ENCODE results near the gene MLH1. TPM values are rescaled to one million over a fixed set of nuclear protein-coding genes. Genes with fewer than 3 reads are reported as not detected.

MLH1 gene
- total and polyA plus RNA-seq, 2 of the 8 experiments (the other 6 are each of a cell fraction or from before 2014, with no cell fraction given): 36.4 to 47.3 TPM

GRCh38 chr3:37082317-37082716, 89.0 kb downstream of the MLH1 start:
- Histone ChIP-seq H4K91ac (replicated peaks; ENCODE audit: insufficient read length, low read length) (no peak overlapping the region), H3K9ac (replicated peaks in 1 of 4; ENCODE audit: extremely low read depth in 1 of 4, low read depth in 3 of 4, low read length in 3 of 4) (no peak overlapping the region), H3K23me2 (ENCODE audit: low read depth, low read length) (no peaks in the 10 kb centered on the region), H2AFZ (ENCODE audit: low read length) (no peak overlapping the region), H2AK5ac (ENCODE audit: low read depth, low read length) (no peak overlapping the region), H2BK12ac (ENCODE audit: low read depth, low read length) (no peak overlapping the region), H2BK5ac (ENCODE audit: low read depth, low read length) (no peak overlapping the region), H4K8ac (ENCODE audit: extremely low read depth, insufficient read depth, low read length) (no peak overlapping the region), H3K27ac (ENCODE audit: low read depth, low read length) (no peak overlapping the region), H3K23ac (ENCODE audit: insufficient read length) (no peak overlapping the region), H3K4me3 (ENCODE audit: extremely low read depth in 1 of 4, insufficient read depth in 2 of 4, low read depth in 3 of 4, low read length in 4 of 4) (no peak overlapping the region), H3K36me3 (ENCODE audit: control insufficient read depth in 2 of 4, insufficient read depth in 4 of 4, low read length in 3 of 4) (no peaks in the 10 kb centered on the region), H3K18ac (ENCODE audit: extremely low read depth, low read length) (no peak overlapping the region), H3K79me1 (ENCODE audit: low read depth, low read length) (no peaks in the 10 kb centered on the region), H3K4ac (replicated peaks; ENCODE audit: insufficient read length, low read depth, low read length) (no peak overlapping the region), H2BK20ac (ENCODE audit: low read length) (no peak overlapping the region), H4K20me1 (replicated peaks in 1 of 2; ENCODE audit: control insufficient read depth in 1 of 2, insufficient read depth in 2 of 2, low read length in 2 of 2) (no peaks in the 10 kb centered on the region), H3K27me3 (replicated peaks in 1 of 4; ENCODE audit: control insufficient read depth in 3 of 4, extremely low read depth in 1 of 4, insufficient read depth in 3 of 4, low read length in 3 of 4) (no peaks in the 10 kb centered on the region), H3K56ac (replicated peaks; ENCODE audit: insufficient read length, low read depth, low read length) (no peak overlapping the region), H3K9me3 (ENCODE audit: insufficient read depth in 2 of 2, low read depth in 1 of 2, low read length in 1 of 2) (no peaks in the 10 kb centered on the region), H2BK120ac (replicated peaks; ENCODE audit: low read depth, low read length) (no peak overlapping the region), H4K5ac (ENCODE audit: insufficient read length, low read depth, low read length) (no peak overlapping the region), H2BK15ac (ENCODE audit: low read length) (no peak overlapping the region), H3K79me2 (ENCODE audit: control insufficient read depth in 1 of 2, insufficient read depth in 2 of 2, low read length in 2 of 2) (no peaks in the 10 kb centered on the region), H3K4me2 (ENCODE audit: insufficient read depth in 1 of 2, low read depth in 2 of 2, low read length in 2 of 2) (no peak overlapping the region), H3K14ac (ENCODE audit: insufficient read length) (no peak overlapping the region), H3K4me1 (replicated peaks in 1 of 4; ENCODE audit: control insufficient read depth in 3 of 4, insufficient read depth in 4 of 4, low read length in 3 of 4) (no peaks in the 10 kb centered on the region)
- DNase-seq (ENCODE audit: low read depth in 1 of 2, low spot score in 2 of 2) (no peak), FAIRE-seq (no peak)
- 84% methylated on average over 3 of the region's 3 CpGs; no CpG with 5 or more reads in 1 of the 2 experiments for WGBS, 2 experiments (ENCODE audit: extremely low coverage in 1 of 2, insufficient coverage in 1 of 2, insufficient read length in 1 of 2, insufficient replicate concordance in 2 of 2, low coverage in 1 of 2, low lambda C conversion rate in 2 of 2, missing lambda C conversion rate in 1 of 2)
- POLR2A ChIA-PET (ENCODE audit: partially characterized antibody): no interaction called here
- CTCF ChIA-PET (ENCODE audit: partially characterized antibody): no interaction called here
- TF ChIP-seq SP4 (IDR thresholded peaks at IDR 0.05; ENCODE audit: low read length): no peak
- no peak for TF ChIP-seq EP300 (IDR thresholded peaks at IDR 0.05; ENCODE audit: borderline replicate concordance in 1 of 2, low read depth in 2 of 2, low read length in 2 of 2)
- no peak for TF ChIP-seq KDM4A (IDR thresholded peaks at IDR 0.05; ENCODE audit: low read depth, low read length, severe bottlenecking)
- no peak for TF ChIP-seq SUZ12 (IDR thresholded peaks at IDR 0.05; ENCODE audit: low read length)
- no peak for TF ChIP-seq ZNF274 (IDR thresholded peaks at IDR 0.05; ENCODE audit: borderline replicate concordance, extremely low read depth, low read length)
- no peak for TF ChIP-seq MAFK (IDR thresholded peaks at IDR 0.05; ENCODE audit: low read depth, low read length)
- TF ChIP-seq CBX5 (IDR thresholded peaks at IDR 0.05; ENCODE audit: low read depth, low read length): no peak
- no peak for TF ChIP-seq CTBP2 (IDR thresholded peaks at IDR 0.05; ENCODE audit: borderline replicate concordance, insufficient read depth, insufficient read length, low read length)
- TF ChIP-seq SP2 (IDR thresholded peaks at IDR 0.05; ENCODE audit: low read length): no peak
- TF ChIP-seq HDAC6 (IDR thresholded peaks at IDR 0.05; ENCODE audit: low read depth, low read length): no peak
- TF ChIP-seq RNF2 (IDR thresholded peaks at IDR 0.05; ENCODE audit: borderline replicate concordance, low read depth, low read length, missing control alignments, poor library complexity, severe bottlenecking): no peak
- no peak for TF ChIP-seq SIRT6 (IDR thresholded peaks at IDR 0.05; ENCODE audit: low read length)
- TF ChIP-seq NANOG (IDR thresholded peaks at IDR 0.05; ENCODE audit: insufficient read depth, low read depth, low read length, poor library complexity, severe bottlenecking): no peak
- no peak for TF ChIP-seq CEBPB (IDR thresholded peaks at IDR 0.05; ENCODE audit: low read depth, low read length)
- TF ChIP-seq KDM5A (IDR thresholded peaks at IDR 0.05; ENCODE audit: low read length): no peak

Measured in H1 (cell line).